ENCODE results near the gene GRAMD2B.

The GRAMD2B gene

DNA sequence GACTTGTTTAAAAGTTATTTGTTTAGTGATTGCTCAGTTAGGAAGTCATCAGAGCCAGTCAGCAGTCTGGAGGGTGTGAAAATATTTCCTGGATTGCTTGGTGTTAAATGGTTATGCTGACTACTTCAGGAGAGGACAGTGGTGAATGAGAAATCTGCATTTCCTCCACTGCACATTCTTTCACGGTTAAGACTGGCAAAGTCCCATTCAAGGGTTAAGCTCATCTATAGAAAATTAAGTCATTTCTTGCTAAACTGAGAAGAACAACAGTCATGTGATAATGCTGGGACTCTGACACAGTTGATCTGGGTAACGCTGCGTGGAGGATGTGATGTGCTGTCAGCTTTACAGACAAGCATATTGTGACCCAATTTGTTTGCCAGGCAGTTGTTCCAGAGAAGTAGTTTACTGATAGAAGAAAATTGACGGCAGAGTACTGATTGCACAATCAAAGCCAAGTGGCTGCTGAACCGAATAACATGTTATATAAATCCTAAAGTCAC lies 80.4 kb downstream of the GRAMD2B start:
- no peaks in the 10 kb centered on the region for H3K9me2 ChIP-seq (ENCODE audit: low read depth, low read length)
- no peaks in the 10 kb centered on the region for H3F3A ChIP-seq (ENCODE audit: insufficient read depth, low read length)
- H3K79me2 ChIP-seq (ENCODE audit: insufficient read depth, low read length), result no peaks in the 10 kb centered on the region
- H3K9ac ChIP-seq (ENCODE audit: low read length), result no peak overlapping the region
- H3K4me1 ChIP-seq (ENCODE audit: insufficient read depth, low read length, severe bottlenecking), result peaks cover under 1% of the 10 kb centered on the region
- H3K4me3 ChIP-seq (ENCODE audit: low read depth, low read length, poor library complexity, severe bottlenecking), result no peak overlapping the region
- no peak overlapping the region for H3K27ac ChIP-seq (ENCODE audit: low read depth, low read length, poor library complexity, severe bottlenecking)
- TF ChIP-seq, protein P1, sequence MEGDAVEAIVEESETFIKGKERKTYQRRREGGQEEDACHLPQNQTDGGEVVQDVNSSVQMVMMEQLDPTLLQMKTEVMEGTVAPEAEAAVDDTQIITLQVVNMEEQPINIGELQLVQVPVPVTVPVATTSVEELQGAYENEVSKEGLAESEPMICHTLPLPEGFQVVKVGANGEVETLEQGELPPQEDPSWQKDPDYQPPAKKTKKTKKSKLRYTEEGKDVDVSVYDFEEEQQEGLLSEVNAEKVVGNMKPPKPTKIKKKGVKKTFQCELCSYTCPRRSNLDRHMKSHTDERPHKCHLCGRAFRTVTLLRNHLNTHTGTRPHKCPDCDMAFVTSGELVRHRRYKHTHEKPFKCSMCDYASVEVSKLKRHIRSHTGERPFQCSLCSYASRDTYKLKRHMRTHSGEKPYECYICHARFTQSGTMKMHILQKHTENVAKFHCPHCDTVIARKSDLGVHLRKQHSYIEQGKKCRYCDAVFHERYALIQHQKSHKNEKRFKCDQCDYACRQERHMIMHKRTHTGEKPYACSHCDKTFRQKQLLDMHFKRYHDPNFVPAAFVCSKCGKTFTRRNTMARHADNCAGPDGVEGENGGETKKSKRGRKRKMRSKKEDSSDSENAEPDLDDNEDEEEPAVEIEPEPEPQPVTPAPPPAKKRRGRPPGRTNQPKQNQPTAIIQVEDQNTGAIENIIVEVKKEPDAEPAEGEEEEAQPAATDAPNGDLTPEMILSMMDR (IDR thresholded peaks at IDR 0.05; ENCODE audit: low read length), result no peak
- no peak for TF ChIP-seq EZH2 (IDR thresholded peaks at IDR 0.05; ENCODE audit: borderline replicate concordance, low read length)
- H4K20me1 ChIP-seq (ENCODE audit: insufficient read depth, low read length), result no peaks in the 10 kb centered on the region
- no peaks in the 10 kb centered on the region for H3K36me3 ChIP-seq (ENCODE audit: insufficient read depth, low read length)
- no peaks in the 10 kb centered on the region for H3K27me3 ChIP-seq (ENCODE audit: insufficient read depth, low read length)
- H3K9me3 ChIP-seq (ENCODE audit: low read length), result no peaks in the 10 kb centered on the region
- H3K4me2 ChIP-seq (ENCODE audit: low read length), result no peak overlapping the region
- H2AFZ ChIP-seq (ENCODE audit: low read length), result no peak overlapping the region

- H3F3A ChIP-seq (ENCODE audit: insufficient read depth, low read length), result no peaks in the 10 kb centered on the region
- TF ChIP-seq, protein P1 (IDR thresholded peaks at IDR 0.05; ENCODE audit: low read length), result no peak
- no peaks in the 10 kb centered on the region for H3K27me3 ChIP-seq (ENCODE audit: insufficient read depth, low read length)
- H3K4me2 ChIP-seq (ENCODE audit: low read length), result no peak overlapping the region
- H3K27ac ChIP-seq (ENCODE audit: low read depth, low read length, poor library complexity, severe bottlenecking), result no peak overlapping the region
- H3K36me3 ChIP-seq (ENCODE audit: insufficient read depth, low read length), result no peaks in the 10 kb centered on the region
- no peak overlapping the region for H3K9ac ChIP-seq (ENCODE audit: low read length)
- no peaks in the 10 kb centered on the region for H3K9me2 ChIP-seq (ENCODE audit: low read depth, low read length)
- peaks cover 7% of the 10 kb centered on the region for H3K4me1 ChIP-seq (ENCODE audit: insufficient read depth, low read length, severe bottlenecking)
- H3K4me3 ChIP-seq (ENCODE audit: low read depth, low read length, poor library complexity, severe bottlenecking), result no peak overlapping the region
- H3K9me3 ChIP-seq (ENCODE audit: low read length), result no peaks in the 10 kb centered on the region
- H4K20me1 ChIP-seq (ENCODE audit: insufficient read depth, low read length), result no peaks in the 10 kb centered on the region
- H3K79me2 ChIP-seq (ENCODE audit: insufficient read depth, low read length), result no peaks in the 10 kb centered on the region
- H2AFZ ChIP-seq (ENCODE audit: low read length), result no peak overlapping the region
These were observed 82.9 kb downstream of the GRAMD2B start for GRCh38 chr5:126506079-126506478.

- Histone ChIP-seq H3K4me3 (ENCODE audit: low read depth, low read length, poor library complexity, severe bottlenecking) (no peak overlapping the region), H3F3A (ENCODE audit: insufficient read depth, low read length) (no peaks in the 10 kb centered on the region), H3K9ac (ENCODE audit: low read length) (no peak overlapping the region), H3K9me2 (ENCODE audit: low read depth, low read length) (no peaks in the 10 kb centered on the region), H3K36me3 (ENCODE audit: insufficient read depth, low read length) (no peaks in the 10 kb centered on the region), H3K4me2 (ENCODE audit: low read length) (no peak overlapping the region), H2AFZ (ENCODE audit: low read length) (no peak overlapping the region; the same call in 1 of the 2 replicates), H3K9me3 (ENCODE audit: low read length) (no peaks in the 10 kb centered on the region), H3K79me2 (ENCODE audit: insufficient read depth, low read length) (no peaks in the 10 kb centered on the region), H3K27ac (ENCODE audit: low read depth, low read length, poor library complexity, severe bottlenecking) (no peak overlapping the region), H3K4me1 (ENCODE audit: insufficient read depth, low read length, severe bottlenecking) (peaks cover 7% of the 10 kb centered on the region), H3K27me3 (ENCODE audit: insufficient read depth, low read length) (no peaks in the 10 kb centered on the region), H4K20me1 (ENCODE audit: insufficient read depth, low read length) (no peaks in the 10 kb centered on the region)
- TF ChIP-seq EZH2 (IDR thresholded peaks at IDR 0.05; ENCODE audit: borderline replicate concordance, low read length), result no peak
- TF ChIP-seq, protein P1 (IDR thresholded peaks at IDR 0.05; ENCODE audit: low read length), result no peak
These were observed 85.2 kb downstream of the GRAMD2B start for GRCh38 chr5:126508251-126508961.
